ENCODE data around the gene PTPN14. TPM values are rescaled to one million over a fixed set of nuclear protein-coding genes. Genes with fewer than 3 reads are reported as not detected.

Gene PTPN14
- total RNA-seq, 2 donors from 2014 or later = 6.8 TPM

DNA sequence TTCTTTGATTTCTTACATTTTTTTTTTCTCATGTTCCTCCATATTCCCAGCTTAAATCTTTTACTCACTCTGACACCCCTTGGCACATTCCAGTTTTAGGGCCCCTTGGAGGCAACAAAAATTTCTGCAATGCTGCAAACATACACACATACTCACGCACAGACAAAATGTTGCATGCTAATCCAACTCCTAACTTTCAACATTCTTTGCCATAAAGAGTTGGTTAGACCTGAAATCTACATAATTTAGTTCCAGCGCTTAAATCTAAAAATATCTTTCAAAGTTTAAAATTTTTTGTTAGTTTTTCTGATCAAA is 103.9 kb downstream of the PTPN14 start:
- intact Hi-C loops (cut with DNase I, micrococcal nuclease) = no loop called here
- ATAC-seq = no peak
- no peak for DNase-seq

- ATAC-seq (no peak), DNase-seq (no peak)
- intact Hi-C loops (cut with DNase I, micrococcal nuclease) = no loop called here
These were observed 104.4 kb downstream of the PTPN14 start for GRCh38 chr1:214446772-214447556.

- DNase-seq = no peak
- intact Hi-C loops (cut with DNase I, micrococcal nuclease) = no loop called here
- ATAC-seq = no peak
These were observed 105.4 kb downstream of the PTPN14 start for GRCh38 chr1:214445831-214446614.

- DNase-seq (no peak), ATAC-seq (no peak)
- intact Hi-C loops (cut with DNase I, micrococcal nuclease) = no loop called here
These were observed 106.2 kb downstream of the PTPN14 start for GRCh38 chr1:214445199-214445598.

- ATAC-seq (no peak), DNase-seq (no peak)
- intact Hi-C loops (cut with DNase I, micrococcal nuclease) = no loop called here
These were observed 107.0 kb downstream of the PTPN14 start for GRCh38 chr1:214444182-214444939.

DNA sequence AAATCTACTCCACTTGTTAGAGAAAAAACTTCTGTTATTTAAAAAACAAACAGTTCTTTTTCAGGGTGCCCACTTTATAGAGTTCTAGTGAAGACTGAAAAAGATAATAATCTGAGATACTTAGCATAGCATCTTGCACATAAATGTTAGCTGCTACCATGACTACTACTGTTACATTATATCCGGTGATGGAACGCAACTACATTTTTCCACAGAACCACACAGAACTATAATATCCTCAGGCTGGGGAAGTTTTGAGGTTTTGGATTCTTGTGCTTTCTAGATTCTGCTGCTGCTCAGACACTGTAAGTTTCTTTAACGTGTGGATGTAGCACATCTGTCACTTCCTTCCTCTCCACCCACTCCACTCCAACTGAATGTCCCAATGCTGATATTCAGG is 110.3 kb downstream of the PTPN14 start:
- DNase-seq = no peak
- intact Hi-C loops (cut with DNase I, micrococcal nuclease) = no loop called here
- ATAC-seq = no peak

DNA sequence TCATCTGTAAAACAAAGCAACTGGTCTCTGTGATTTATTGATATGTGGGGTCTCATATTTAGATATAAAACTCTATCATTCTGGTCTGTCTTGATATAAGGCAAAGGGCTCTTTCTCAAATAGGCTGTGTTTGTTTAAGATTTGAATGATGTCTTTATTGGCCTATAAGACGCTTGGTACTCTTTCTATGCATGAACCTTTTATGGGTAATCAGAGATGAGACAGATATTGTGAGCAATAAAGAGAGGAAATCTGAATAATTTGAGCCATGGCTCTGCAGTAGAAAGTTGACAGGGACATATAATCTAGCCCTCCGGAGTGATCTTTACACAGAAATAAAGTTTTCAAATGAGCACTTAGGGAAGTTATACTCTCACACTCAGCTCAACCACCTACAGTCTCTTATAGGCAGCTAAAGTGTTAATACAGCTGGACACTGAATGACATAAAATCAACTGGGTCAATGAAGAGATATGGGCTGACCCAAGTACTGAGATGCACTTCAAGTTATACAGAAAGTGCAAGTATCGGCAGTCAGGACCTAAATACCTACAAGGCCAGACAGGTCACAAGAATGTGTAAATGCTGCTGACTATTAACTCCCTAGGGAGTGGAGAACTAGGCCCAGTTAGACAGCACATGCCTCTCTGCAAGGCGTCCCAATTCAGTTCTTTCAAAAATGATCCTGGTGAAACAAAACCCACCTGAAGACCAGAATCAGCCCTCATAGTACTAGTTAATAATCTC is 111.0 kb downstream of the PTPN14 start:
- intact Hi-C loops (cut with DNase I, micrococcal nuclease) = no loop called here
- ATAC-seq = peak; percentile 84

GRCh38 chr1:214439352-214440119 is 111.9 kb downstream of the PTPN14 start:
- ATAC-seq = peak; percentile 84
- DNase-seq = peak in 1 of 2 donors; percentile 36
- intact Hi-C loops (cut with DNase I, micrococcal nuclease) = no loop called here

More for the DNA sequence above, 111.0 kb downstream of the PTPN14 start:
- DNase-seq = no peak

DNA sequence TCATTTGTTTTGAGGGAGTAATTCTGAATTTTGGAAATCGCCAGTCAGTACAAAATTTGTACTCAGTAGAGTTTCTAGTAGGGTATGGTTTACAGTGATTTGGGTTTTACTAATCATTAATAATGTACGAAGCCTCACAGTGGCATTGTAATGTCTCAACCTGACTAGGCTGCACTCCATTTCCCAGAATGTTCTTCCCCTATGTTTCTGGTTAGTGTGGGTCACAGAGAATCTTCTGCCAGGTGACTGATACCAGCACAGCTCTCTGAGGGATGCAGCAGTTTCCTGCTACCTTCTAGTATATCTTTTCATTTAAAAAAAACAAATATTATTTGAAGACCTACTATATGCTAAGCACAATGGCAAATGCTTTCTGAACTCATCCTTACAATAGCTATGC is 112.9 kb downstream of the PTPN14 start:
- ATAC-seq = no peak
- DNase-seq = no peak
- intact Hi-C loops (cut with DNase I, micrococcal nuclease) = no loop called here

DNA sequence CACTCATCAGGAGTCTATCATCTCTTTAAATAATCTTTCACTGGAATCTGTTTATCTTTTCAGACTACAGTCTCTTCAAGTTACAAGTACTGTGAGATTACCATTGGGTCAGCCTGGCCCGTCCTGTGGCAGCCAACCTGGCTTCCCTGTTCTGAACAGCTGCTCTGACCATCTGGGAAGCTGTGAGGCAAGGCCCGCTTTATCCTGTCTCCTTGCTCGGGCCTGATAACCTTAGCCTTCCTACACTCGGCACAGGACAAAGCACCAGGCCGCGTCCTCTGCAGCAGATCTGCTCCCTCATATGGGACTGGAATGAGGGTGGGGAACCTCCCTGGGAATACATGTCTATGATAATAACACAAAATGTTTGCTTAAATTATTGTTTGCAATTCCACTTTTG is 113.3 kb downstream of the PTPN14 start:
- intact Hi-C loops (cut with DNase I, micrococcal nuclease) = no loop called here
- DNase-seq (no peak), ATAC-seq (no peak)

DNA sequence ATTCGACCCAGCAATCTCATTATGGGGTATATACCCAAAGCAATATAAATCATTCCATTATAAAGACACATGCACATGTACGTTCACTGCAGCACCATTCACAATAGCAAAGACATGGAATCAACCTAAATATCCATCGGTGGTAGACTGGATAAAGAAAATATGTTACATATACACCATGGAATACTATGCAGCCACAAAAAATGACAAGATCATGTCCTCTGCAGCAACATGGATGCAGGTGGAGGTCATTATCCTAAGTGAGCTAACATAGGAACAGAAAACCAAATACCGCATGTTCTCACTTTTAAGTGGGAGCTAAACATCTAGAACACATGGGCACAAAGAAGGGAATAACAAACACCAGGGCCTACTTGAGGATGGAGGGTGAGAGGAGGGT is 115.5 kb downstream of the PTPN14 start:
- no peak for ATAC-seq

GRCh38 chr1:214432245-214432644 is 119.2 kb downstream of the PTPN14 start:
- DNase-seq (no peak), ATAC-seq (no peak)
- intact Hi-C loops (cut with DNase I, micrococcal nuclease) = no loop called here

More for the DNA sequence above, 115.5 kb downstream of the PTPN14 start:
- intact Hi-C loops (cut with DNase I, micrococcal nuclease) = no loop called here
- DNase-seq = no peak

DNA sequence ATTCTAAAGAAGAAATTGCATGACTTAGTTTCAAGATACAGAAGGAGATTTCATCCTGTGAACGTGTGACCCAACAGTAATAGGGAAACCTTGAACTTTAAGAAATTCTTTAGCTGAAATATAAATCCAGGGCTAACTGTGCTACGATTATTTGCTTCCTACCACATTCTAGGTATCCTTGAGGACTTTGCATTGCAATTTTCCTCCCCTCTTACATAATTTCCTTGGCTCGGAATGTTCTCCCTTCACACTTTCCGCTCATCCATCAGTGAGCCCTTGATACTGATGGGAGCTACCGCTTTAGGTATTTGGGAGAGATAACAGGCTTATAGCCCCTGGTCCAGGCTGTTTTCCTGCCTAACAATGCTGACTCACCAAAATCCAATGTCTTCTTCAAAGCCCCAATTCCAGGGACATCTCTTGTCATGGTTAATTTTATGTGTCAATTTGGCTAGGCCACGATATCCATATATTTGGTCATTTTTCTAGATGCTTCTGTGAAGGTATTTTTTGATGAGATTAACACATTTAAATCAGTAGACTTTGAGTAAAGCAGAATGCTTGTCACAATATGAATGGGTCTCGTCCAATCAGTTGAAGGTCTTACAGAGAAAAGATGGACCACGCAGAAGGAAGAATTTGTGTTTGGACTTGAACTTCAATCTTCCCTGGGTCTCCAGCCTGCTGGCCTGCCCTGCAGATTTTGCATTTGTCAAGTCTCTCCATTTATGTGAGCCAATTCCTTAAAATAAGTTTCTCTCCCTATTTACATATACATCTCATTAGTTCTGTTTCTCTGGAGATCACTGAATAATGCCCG is 121.2 kb downstream of the PTPN14 start:
- DNase-seq = no peak
- intact Hi-C loops (cut with DNase I, micrococcal nuclease) = no loop called here
- ATAC-seq = no peak

DNA sequence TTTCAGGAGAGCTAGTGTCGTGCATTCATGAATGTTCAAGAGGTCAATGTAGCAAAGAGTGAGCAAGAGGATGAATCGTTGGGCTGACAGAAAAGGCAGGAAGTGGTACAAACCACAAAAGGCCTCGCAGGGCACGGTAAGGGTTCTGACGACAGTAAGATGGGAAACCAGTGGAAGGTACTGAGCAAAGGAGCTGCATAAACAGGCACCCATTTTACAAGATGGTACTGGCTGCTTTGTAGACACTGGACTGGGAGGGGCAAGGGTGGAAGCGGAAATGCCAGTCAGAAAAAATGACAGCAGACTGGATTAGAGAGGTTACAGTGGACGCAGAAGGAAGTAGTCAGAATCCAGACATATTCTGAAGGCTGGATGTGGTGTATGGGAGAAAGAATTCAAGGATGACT is 123.5 kb downstream of the PTPN14 start:
- intact Hi-C loops (cut with DNase I, micrococcal nuclease) = no loop called here
- no peak for ATAC-seq
- DNase-seq = peak in 1 of 2 donors; percentile 27

- intact Hi-C loops (cut with DNase I, micrococcal nuclease) = no loop called here
- ATAC-seq (no peak), DNase-seq (no peak)
These were observed 125.0 kb downstream of the PTPN14 start for GRCh38 chr1:214426426-214426812.

GRCh38 chr1:214425716-214426425 is 125.5 kb downstream of the PTPN14 start:
- ATAC-seq (no peak), DNase-seq (no peak)
- intact Hi-C loops (cut with DNase I, micrococcal nuclease) = no loop called here

DNA sequence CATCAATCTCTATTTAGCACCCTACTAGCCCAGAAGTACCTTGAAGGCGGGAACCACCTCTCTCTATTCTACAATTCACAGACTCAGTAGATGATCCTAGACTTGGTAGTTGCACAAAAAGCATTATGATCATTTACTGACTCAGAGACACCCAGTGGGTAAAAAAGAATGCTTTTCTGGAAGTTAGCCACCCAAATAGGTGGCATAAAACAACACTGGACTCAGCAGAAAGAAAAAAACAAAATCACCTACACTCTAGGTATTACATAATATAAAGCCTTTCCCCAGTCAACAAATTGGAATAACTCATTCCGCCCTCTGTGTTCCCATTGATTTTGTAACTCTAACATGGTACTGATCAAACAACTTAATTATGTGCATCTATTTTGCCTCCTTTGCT is 126.3 kb downstream of the PTPN14 start:
- DNase-seq (no peak), ATAC-seq (no peak)
- intact Hi-C loops (cut with DNase I, micrococcal nuclease) = no loop called here
